Testis (tissue), 2 donors: ENCODE data around the gene LHX3.

Source experiments
- CTCF ChIP-seq, 3 experiments: fragments of 450-650 bp in 2 of 3; fragments of 200-600 bp in 1 of 3; sonication (generic) in 1 of 3; IDR thresholded peaks; one replicate each; pipeline ENCODE4 v1.5.1; 2016 to 2019; ENCODE audit warnings: antibody characterized with exemption in 3 of 3, mild to moderate bottlenecking in 2 of 3, moderate library complexity in 1 of 3
- POLR2A ChIP-seq: fragments of 450-650 bp; IDR thresholded peaks from one replicate; pipeline ENCODE4 v1.6.1; 2017; ENCODE audit warnings: antibody characterized with exemption, mild to moderate bottlenecking, moderate library complexity

GRCh38 chr9:136252281-136252680, 47.4 kb upstream of the LHX3 start:
- TF ChIP-seq CTCF (IDR thresholded peaks at IDR 0.05) = no peak
- TF ChIP-seq POLR2A = no peak
